ENCODE results near the gene PIEZO1.

PIEZO1 gene

DNA sequence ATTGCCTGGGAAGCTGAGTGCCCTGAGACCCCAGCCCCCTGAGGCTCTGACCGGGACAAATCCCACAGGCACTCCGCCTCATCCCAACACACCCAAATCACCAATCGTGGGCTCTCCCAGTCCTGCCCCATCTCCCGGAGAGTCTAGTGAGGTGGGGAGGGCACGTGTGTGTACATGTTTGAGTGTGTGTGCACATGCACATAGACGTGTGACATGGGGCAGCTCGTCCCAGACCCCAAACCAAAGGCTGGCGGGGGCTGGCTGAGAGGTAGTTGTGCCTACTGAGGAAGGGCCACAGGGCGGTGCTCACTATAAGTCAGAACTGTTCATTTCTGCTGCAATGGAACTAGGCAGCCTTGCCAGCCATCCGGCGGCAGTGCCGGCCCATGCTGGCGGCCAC, 107.3 kb downstream of the PIEZO1 start:
- Histone ChIP-seq H3K27me3 (peaks cover 0 to 50% of the 10 kb centered on the region in 2 donors), H3K4me1 (no peaks in the 10 kb centered on the region), H3K9me3 (no peaks in the 10 kb centered on the region), H3K27ac (no peak overlapping the region), H3K36me3 (peaks cover 0 to 12% (median 7%) of the 10 kb centered on the region in 3 donors), H3K4me3 (no peak overlapping the region)
- TF ChIP-seq, protein P1, sequence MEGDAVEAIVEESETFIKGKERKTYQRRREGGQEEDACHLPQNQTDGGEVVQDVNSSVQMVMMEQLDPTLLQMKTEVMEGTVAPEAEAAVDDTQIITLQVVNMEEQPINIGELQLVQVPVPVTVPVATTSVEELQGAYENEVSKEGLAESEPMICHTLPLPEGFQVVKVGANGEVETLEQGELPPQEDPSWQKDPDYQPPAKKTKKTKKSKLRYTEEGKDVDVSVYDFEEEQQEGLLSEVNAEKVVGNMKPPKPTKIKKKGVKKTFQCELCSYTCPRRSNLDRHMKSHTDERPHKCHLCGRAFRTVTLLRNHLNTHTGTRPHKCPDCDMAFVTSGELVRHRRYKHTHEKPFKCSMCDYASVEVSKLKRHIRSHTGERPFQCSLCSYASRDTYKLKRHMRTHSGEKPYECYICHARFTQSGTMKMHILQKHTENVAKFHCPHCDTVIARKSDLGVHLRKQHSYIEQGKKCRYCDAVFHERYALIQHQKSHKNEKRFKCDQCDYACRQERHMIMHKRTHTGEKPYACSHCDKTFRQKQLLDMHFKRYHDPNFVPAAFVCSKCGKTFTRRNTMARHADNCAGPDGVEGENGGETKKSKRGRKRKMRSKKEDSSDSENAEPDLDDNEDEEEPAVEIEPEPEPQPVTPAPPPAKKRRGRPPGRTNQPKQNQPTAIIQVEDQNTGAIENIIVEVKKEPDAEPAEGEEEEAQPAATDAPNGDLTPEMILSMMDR (IDR thresholded peaks at IDR 0.05): no peak
- no peak for DNase-seq
- intact Hi-C loops (cut with DNase I; ENCODE audit: low total_unique reads): no loop called here

DNA sequence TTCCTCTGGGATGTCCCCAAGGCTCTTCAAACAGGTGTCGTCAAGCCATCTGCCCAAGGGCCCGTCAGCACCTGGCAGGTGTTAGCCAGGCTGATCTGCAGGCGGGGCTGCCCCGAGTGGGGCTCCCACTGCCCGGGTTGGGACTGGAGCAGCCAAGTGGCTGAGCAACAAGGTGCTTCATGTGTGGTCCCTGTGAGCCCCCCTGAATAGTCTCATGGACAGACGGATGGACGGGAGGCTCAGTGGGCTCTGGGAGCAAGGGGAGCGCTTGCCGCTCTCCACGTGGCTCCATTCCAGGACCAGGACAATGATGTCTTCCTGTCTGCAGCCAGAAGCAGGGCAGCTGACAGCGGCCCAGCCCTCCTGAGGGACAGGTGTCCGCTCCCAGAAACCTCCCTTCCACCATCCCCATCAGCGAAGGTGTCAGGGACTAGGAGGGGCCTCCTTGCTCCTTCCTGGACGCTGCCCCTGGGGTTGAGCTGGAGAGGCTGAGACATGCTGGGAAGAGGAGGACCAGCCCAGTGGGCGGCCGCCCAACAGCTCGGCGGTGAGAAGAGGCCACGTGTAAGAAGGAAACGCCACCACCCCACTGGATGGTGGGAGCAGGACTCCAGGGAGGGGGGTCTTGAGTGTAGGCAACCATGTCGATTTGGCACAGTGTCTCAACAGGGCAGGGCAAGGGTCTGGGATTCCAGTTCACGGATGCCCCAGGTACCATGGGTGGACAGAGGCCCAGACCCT, 108.3 kb downstream of the PIEZO1 start:
- intact Hi-C loops (cut with DNase I; ENCODE audit: low total_unique reads): no loop called here
- no peak for DNase-seq

DNA sequence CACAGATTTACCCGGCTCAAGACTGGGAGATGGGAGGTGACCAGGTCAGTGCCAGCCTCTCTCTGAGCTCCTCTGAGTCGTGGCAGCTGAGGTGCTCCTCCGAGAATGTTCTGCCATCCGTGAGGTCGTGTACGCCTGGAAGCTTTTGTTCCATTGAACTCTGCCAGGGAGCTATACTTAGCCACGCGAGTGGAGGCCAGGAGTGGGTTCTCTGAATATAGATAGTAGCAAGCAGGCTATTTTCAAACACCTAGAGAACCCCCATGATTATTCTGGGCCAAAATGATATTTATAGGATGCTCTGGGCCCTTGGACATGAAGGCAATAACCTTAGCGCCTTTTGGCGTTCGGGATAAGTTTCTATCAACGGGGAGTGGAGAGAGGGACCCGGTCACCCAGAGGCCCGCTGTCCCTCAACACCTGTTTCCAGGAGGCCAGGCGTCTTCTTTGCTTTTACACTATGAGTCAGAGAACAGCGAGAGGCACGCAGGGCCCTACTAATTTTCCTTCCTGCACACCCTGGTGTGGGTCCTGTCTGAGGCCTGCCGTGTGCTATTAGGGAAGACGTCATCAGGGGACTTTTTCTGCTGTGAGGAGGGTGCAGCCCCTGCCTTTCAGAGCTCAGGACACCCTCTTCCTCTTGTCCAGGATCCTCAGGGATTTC, 111.2 kb downstream of the PIEZO1 start:
- Histone ChIP-seq H3K27me3 (peaks cover 0 to 25% of the 10 kb centered on the region in 2 donors), H3K36me3 (peaks cover 0 to 21% (median 7%) of the 10 kb centered on the region in 3 donors), H3K9me3 (no peaks in the 10 kb centered on the region), H3K27ac (no peak overlapping the region), H3K4me3 (no peak overlapping the region), H3K4me1 (no peaks in the 10 kb centered on the region)
- TF ChIP-seq, protein P1 (IDR thresholded peaks at IDR 0.05): no peak
- no peak for DNase-seq
- intact Hi-C loops (cut with DNase I; ENCODE audit: low total_unique reads): no loop called here

More for the DNA sequence above, 108.3 kb downstream of the PIEZO1 start:
- Histone ChIP-seq H3K4me3 (no peak overlapping the region), H3K4me1 (no peaks in the 10 kb centered on the region), H3K27ac (no peak overlapping the region), H3K9me3 (no peaks in the 10 kb centered on the region), H3K36me3 (peaks cover 0 to 19% (median 7%) of the 10 kb centered on the region in 3 donors), H3K27me3 (peaks cover 0 to 43% of the 10 kb centered on the region in 2 donors)
- TF ChIP-seq, protein P1 (IDR thresholded peaks at IDR 0.05): no peak

DNA sequence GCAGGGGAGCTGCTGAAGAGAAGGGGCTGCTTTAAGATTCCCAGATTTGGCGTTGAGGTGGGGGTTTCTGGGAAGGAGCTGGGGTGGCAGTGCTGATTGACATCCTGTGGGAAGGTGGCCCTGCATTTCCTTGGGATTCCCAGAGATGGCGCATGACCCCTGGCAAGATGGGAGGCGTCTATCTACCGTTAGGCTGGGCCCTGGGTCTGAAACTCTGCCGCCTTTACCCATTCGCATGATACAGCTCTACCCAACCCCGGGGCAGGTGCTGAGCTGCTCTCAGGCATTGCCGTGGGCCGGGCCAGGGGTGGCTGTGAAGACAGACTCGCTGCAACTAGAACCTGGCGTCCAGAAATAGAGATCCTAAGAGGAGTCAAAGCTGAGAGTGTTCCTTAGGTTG, 112.2 kb downstream of the PIEZO1 start:
- no peak for DNase-seq
- Histone ChIP-seq H3K4me3 (no peak overlapping the region), H3K9me3 (no peaks in the 10 kb centered on the region), H3K36me3 (peaks cover 0 to 21% (median 7%) of the 10 kb centered on the region in 3 donors), H3K27me3 (peaks cover 0 to 14% of the 10 kb centered on the region in 2 donors), H3K27ac (no peak overlapping the region), H3K4me1 (no peaks in the 10 kb centered on the region)
- intact Hi-C loops (cut with DNase I; ENCODE audit: low total_unique reads): no loop called here
- TF ChIP-seq, protein P1 (IDR thresholded peaks at IDR 0.05): no peak

DNA sequence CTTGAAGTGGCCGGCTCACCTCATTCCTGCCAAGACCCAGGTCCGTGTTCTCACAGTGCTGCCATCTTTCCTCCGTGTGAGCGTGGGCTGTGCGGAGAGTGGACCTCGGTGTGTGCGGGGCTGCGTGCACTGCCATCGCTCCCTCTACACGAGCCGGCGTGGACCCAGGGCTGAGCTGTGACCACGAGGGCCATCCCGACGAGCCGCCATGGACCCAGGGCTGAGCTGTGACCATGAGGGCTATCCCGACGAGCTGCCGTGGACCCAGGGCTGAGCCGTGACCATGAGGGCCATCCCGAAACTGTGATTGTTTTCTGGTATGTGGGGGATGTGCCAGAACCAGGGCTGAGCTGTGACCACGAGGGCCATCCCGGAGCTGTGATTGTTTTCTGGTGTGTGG, 113.2 kb downstream of the PIEZO1 start:
- intact Hi-C loops (cut with DNase I; ENCODE audit: low total_unique reads): no loop called here
- TF ChIP-seq, protein P1 (IDR thresholded peaks at IDR 0.05): no peak
- H3K27me3 ChIP-seq: peaks cover 0 to 5% of the 10 kb centered on the region in 2 donors
- no peaks in the 10 kb centered on the region for H3K4me1 ChIP-seq
- DNase-seq: no peak
- H3K27ac ChIP-seq: no peak overlapping the region
- no peaks in the 10 kb centered on the region for H3K9me3 ChIP-seq
- no peak overlapping the region for H3K4me3 ChIP-seq
- H3K36me3 ChIP-seq: peaks cover 0 to 21% (median 7%) of the 10 kb centered on the region in 3 donors

Measured in tibial artery (tissue), 4 donors.